ENCODE data around the gene COL8A2. TPM values are rescaled to one million over a fixed set of nuclear protein-coding genes. Genes with fewer than 3 reads are reported as not detected.

Gene COL8A2
- total and polyA plus RNA-seq, 2 donors (not counting 3 experiments of a cell fraction or from before 2014, with no cell fraction given): 1.2 to 1.3 TPM

GRCh38 chr1:36150296-36151133, 25.5 kb upstream of the COL8A2 start:
- Histone ChIP-seq H3K9me1 (replicated peaks; ENCODE audit: control insufficient read depth, extremely low read depth, insufficient read depth, low read length) (no peaks in the 10 kb centered on the region), H3K27me3 (ENCODE audit: control insufficient read depth in 2 of 2, insufficient read depth in 2 of 2, low read length in 2 of 2) (no peaks in the 10 kb centered on the region), H3K27ac (ENCODE audit: insufficient read depth, low read depth, low read length) (peak overlapping the region; percentile 98), H2AFZ (ENCODE audit: low read depth, low read length) (peak overlapping the region; percentile 68), H4K20me1 (replicated peaks; ENCODE audit: control insufficient read depth, extremely low read depth, insufficient read depth, low read length) (no peaks in the 10 kb centered on the region), H3K9ac (replicated peaks; ENCODE audit: extremely low read depth, insufficient read depth, low read length) (peak overlapping the region; percentile 83), H3K4me3 (replicated peaks in 1 of 3; ENCODE audit: insufficient read depth in 1 of 3, low read depth in 1 of 3, low read length in 3 of 3) (no peak overlapping the region), H3K9me3 (replicated peaks; ENCODE audit: control insufficient read depth, insufficient read depth, low read length) (no peaks in the 10 kb centered on the region), H3K4me1 (ENCODE audit: control insufficient read depth, extremely low read depth, insufficient read depth, low read length) (peaks cover 37% of the 10 kb centered on the region), H3K79me2 (ENCODE audit: control insufficient read depth, insufficient read depth, low read length) (peaks cover 27% of the 10 kb centered on the region), H3K36me3 (ENCODE audit: control insufficient read depth in 2 of 2, extremely low read depth in 1 of 2, insufficient read depth in 2 of 2, low read length in 2 of 2) (no peaks in the 10 kb centered on the region), H3K4me2 (ENCODE audit: insufficient read depth, low read length) (peak overlapping the region; percentile 61)
- no TSS peak for BruUV-seq (replicated peaks)
- intact Hi-C loops (cut with micrococcal nuclease): no loop called here
- dilution Hi-C loops (cut with MboI; ENCODE audit: extremely low pct_ligation_motif_present, low sequenced_read_pairs): no loop called here
- TF ChIP-seq CTCF (IDR thresholded peaks at IDR 0.05; ENCODE audit: extremely low read depth in 1 of 2, insufficient read depth in 1 of 2, low read depth in 1 of 2, low read length in 2 of 2) (no peak), POLR2A (IDR thresholded peaks at IDR 0.05; ENCODE audit: low read depth, low read length) (peak; percentile 80), FOS (IDR thresholded peaks at IDR 0.05; ENCODE audit: borderline replicate concordance, insufficient read depth, low read length) (peak; percentile 62), POLR2AphosphoS5 (IDR thresholded peaks at IDR 0.05; ENCODE audit: insufficient read depth, low read depth, low read length) (peak; percentile 79)
- DNase-seq (ENCODE audit: low read depth, low spot score): peak; percentile 94
- ChIA-PET POLR2A (interaction anchor here (0.6 to 3.8 kb wide), 6 partner anchors 10 to 279 kb away, joined by 3 to 19 read pairs (median 6); no protein-coding TSS in a partner anchor), CTCF (interaction anchor here (0.7 to 9.3 kb wide), 26 partner anchors 11 to 272 kb away, joined by 3 to 201 read pairs (median 6); partner anchors contain the start of gene THRAP3)
- peak; percentile 100 for FAIRE-seq

Data from endothelial cell of umbilical vein (primary cell).